Breast epithelium (tissue), 3 donors: ENCODE data around the gene BBS9.

Source experiments
- POLR2A ChIP-seq: fragments of 450-650 bp; IDR thresholded peaks from one replicate; pipeline ENCODE4 v1.6.1; 2016; ENCODE audit warnings: antibody characterized with exemption, mild to moderate bottlenecking, moderate library complexity
- POLR2AphosphoS5 ChIP-seq, 3 donors: sonication (generic); formaldehyde crosslinking; IDR thresholded peaks; one replicate each; pipeline ENCODE4 v1.6.1; 2017; ENCODE audit warnings: antibody characterized with exemption in 3 of 3
- TF ChIP-seq, protein P1 (sequence below), 3 donors: fragments of 450-650 bp; IDR thresholded peaks; one replicate each; pipeline ENCODE4 v1.5.1; 2016 to 2017; ENCODE audit warnings: antibody characterized with exemption in 3 of 3, mild to moderate bottlenecking in 3 of 3, moderate library complexity in 3 of 3

DNA sequence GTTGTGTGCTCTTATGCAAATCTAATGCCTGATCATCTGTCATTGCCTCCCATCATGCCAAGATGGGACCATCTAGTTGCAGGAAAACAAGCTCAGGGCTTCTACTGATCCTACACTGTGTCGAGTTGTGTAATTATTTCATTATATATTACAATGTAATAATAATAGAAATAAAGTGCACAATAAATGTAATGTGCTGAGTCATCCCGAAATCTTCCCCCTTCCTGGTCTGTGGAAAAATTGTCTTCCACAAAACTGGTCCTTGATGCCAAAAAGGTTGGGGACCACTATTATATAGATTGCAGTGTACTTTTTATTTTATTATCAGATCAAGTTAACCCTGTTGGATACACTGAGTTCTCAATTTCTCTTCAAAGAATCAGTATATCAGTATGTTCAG is 50.2 kb downstream of the BBS9 start:
- TF ChIP-seq, protein P1, sequence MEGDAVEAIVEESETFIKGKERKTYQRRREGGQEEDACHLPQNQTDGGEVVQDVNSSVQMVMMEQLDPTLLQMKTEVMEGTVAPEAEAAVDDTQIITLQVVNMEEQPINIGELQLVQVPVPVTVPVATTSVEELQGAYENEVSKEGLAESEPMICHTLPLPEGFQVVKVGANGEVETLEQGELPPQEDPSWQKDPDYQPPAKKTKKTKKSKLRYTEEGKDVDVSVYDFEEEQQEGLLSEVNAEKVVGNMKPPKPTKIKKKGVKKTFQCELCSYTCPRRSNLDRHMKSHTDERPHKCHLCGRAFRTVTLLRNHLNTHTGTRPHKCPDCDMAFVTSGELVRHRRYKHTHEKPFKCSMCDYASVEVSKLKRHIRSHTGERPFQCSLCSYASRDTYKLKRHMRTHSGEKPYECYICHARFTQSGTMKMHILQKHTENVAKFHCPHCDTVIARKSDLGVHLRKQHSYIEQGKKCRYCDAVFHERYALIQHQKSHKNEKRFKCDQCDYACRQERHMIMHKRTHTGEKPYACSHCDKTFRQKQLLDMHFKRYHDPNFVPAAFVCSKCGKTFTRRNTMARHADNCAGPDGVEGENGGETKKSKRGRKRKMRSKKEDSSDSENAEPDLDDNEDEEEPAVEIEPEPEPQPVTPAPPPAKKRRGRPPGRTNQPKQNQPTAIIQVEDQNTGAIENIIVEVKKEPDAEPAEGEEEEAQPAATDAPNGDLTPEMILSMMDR (IDR thresholded peaks at IDR 0.05) = no peak
- TF ChIP-seq POLR2A = no peak
- no peak for TF ChIP-seq POLR2AphosphoS5 (IDR thresholded peaks at IDR 0.05)
